Suprapubic skin (tissue), 4 donors: ENCODE measurements around the gene CLPSL2.

ENCODE experiments used
- CTCF ChIP-seq, 2 donors: fragments of 200-600 bp in 1 of 2; fragments of 450-650 bp in 1 of 2; sonication (generic) in 1 of 2; IDR thresholded peaks; one replicate each; pipeline ENCODE4 v1.5.1; 2016 to 2019; ENCODE audit warnings: antibody characterized with exemption in 2 of 2, mild to moderate bottlenecking in 1 of 2, moderate library complexity in 1 of 2
- EP300 ChIP-seq: sonication (generic); formaldehyde crosslinking; IDR thresholded peaks from one replicate; pipeline ENCODE4 v1.6.1; 2017; ENCODE audit warnings: antibody characterized with exemption
- POLR2A ChIP-seq, 2 donors: fragments of 450-650 bp; IDR thresholded peaks; one replicate each; pipeline ENCODE4 v1.6.1; 2017; ENCODE audit warnings: antibody characterized with exemption in 2 of 2, mild to moderate bottlenecking in 2 of 2, moderate library complexity in 2 of 2
- POLR2AphosphoS5 ChIP-seq, 3 donors: sonication (generic); formaldehyde crosslinking; IDR thresholded peaks; one replicate each; pipeline ENCODE4 v1.6.1; 2017; ENCODE audit warnings: antibody characterized with exemption in 3 of 3

- no peak for TF ChIP-seq POLR2AphosphoS5 (IDR thresholded peaks at IDR 0.05)
- TF ChIP-seq POLR2A (IDR thresholded peaks at IDR 0.05), result no peak
- no peak for TF ChIP-seq CTCF (IDR thresholded peaks at IDR 0.05)
- no peak for TF ChIP-seq EP300
Observed at GRCh38 chr6:35796236-35796635, 19.8 kb downstream of the CLPSL2 start.
